ENCODE results near the gene MGRN1. TPM values are rescaled to one million over a fixed set of nuclear protein-coding genes. Genes with fewer than 3 reads are reported as not detected.

The MGRN1 gene
- total RNA-seq, 1 donor from 2014 or later: 31.6 TPM

- no peak for DNase-seq
- no peak for ATAC-seq
- intact Hi-C loops (cut with micrococcal nuclease): no loop called here
Measured at GRCh38 chr16:4602331-4602730, 22.3 kb upstream of the MGRN1 start.

DNA sequence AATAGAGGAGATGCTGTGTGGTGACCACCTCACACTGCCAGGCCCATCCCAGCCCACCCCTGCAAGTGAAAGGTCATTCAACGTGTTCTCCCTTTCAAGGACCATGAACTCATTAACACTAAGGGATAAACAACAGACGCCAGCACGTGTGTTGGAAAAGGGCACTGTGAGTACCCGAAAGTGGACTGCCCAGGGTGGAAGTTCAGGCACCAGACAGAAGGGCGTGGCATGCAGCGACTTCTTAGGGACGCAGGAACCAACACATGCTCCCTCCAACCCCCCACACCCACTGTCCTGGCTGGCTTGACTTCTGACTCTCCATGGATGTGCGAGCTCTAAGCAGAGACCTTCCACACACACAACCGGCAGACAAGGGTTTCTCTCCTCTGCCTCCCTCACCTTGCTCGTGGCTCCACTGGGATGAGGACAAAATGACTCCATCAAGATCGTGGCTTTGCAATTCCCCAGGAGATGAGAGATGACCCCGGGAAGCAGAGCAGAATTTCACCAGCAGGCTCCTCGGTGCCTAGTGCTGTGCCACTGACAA is 20.9 kb upstream of the MGRN1 start:
- ATAC-seq (no peak), DNase-seq (no peak)
- intact Hi-C loops (cut with micrococcal nuclease): no loop called here

DNA sequence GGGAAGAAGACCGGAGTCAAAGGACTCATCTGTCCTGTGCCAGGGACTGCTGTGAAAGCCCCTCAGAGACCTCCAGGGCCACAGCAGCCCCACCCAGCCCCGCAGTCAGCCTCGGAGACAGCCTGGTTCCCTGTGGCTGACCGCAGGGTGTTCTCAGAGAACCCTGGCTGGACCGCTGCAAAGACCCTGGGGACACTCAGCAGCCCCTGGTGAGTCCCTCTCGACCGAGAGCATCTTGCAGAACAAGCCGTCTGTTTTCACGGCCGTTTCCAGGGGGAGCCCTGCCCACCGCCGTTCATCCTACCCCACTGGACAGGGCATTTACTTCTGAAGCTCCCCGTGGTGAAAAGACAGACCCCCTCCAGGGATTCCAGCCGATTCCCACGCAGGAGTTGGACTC is 20.2 kb upstream of the MGRN1 start:
- ATAC-seq (no peak), DNase-seq (no peak)
- intact Hi-C loops (cut with micrococcal nuclease): no loop called here

DNA sequence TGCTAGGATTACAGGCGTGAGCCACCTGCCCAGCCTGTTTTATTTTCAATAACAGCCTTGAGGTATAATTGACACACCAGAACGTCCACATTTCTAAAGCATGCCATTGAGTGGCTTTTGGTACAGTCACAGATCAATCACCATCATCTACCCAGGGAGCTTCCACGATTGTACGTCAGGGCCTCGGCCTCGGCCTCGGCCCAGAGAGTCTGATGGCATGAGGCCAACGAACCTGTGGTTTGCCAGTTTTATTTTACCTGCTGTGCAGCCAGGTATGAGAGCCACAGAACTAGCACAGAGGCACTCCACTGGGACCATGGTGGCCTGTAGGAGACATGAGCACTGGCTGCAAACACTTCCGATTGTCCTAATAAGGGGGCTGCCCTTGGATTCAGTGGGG is 18.3 kb upstream of the MGRN1 start:
- intact Hi-C loops (cut with micrococcal nuclease): no loop called here

DNA sequence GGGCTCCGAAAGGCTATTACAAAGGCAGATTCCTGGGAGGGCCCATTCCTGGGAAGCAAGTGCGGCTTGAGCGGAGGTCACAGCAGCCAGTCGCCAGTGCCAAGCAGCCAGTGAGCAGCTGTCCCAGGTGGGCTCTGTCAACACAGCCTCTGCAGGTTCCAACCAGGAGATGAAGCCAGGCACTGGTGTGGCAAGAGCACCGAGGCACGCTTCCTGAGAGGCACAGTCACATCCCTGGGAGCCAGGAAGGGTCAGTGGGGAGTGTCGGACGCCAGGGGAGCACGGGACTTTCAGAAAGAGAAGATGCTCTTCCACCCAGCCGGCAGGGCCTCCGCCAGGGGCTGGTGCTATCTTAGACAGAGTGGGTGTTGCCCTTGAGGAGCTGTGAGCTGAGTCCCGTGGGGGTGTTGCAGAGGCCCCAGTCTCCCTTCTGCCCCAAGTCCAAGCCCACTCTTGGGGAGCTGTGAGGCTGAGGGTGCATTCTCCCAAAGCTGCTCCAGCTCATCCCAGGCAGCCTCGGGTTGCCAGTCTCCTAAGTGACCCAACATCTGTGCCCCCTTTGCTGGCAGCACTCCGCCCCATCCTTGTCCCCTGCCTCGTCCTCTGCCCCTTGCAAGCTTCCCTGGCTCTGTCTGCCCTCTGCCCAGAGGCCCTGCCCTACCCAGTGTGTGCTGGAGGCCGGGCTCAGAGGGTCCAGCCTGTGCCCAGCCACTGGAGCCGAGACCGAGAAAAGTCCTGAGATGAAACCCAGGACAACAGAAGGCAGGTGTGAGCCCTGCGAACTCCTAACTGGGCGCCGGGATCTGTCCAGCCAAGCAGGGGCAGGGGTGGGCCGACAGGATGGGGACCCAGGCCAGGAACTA is 16.6 kb upstream of the MGRN1 start:
- no peak for DNase-seq
- no peak for ATAC-seq
- intact Hi-C loops (cut with micrococcal nuclease): no loop called here

More for the DNA sequence above, 18.3 kb upstream of the MGRN1 start:
- no peak for DNase-seq
- no peak for ATAC-seq

DNA sequence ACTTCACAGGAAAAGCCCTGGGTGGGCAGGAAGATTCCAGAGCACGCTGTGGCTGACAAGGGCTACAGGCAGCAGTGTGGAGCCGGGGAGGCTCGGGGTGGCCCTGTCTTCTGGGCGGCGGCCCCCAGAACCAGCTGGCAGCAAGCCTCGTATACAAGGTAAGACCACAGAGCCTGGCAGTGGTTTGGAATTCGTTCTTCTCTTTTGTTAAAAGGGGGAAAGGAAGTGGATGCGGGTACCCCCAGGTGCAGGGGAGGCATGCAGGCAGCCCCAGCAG is 16.0 kb upstream of the MGRN1 start:
- DNase-seq (no peak), ATAC-seq (no peak)
- intact Hi-C loops (cut with micrococcal nuclease): no loop called here

GRCh38 chr16:4609200-4610010 is 15.2 kb upstream of the MGRN1 start:
- no peak for ATAC-seq
- intact Hi-C loops (cut with micrococcal nuclease): no loop called here
- DNase-seq: no peak

GRCh38 chr16:4610011-4611005 is 14.3 kb upstream of the MGRN1 start:
- DNase-seq (no peak), ATAC-seq (no peak)
- intact Hi-C loops (cut with micrococcal nuclease): no loop called here

DNA sequence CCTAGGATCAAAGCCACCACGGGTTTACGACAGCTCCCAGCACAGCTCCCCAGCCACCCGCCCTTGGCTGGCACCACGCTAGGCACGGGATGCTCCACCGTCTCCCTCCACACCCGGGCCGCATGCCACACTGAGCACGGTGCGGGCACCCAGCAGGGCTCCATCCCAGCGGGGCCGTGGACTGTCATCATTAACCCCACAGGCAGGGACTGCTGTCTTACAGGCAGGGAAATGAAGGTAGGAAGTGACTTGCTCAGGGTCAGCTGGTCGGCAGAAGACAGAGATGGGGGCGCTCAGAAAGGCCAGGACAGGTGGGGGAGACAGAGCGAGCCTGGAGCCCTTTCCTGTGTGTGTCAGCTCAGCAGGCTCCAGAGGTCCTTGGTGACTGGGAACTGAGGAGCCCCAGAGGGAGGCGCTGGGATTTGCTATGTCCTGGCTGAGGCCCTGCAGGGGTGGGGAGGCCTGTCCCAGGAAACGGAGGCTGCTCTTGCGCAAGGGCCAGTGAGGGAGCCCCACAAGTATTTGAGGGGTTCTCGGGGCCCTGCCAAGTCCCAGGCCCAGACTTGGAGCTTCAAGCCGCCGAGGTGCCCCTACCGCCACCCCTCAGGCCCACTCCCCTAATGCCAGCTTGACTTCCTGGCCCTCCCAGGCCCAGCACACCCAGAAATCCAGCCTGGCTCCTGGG is 13.1 kb upstream of the MGRN1 start:
- ATAC-seq (no peak), DNase-seq (no peak)
- intact Hi-C loops (cut with micrococcal nuclease): no loop called here

DNA sequence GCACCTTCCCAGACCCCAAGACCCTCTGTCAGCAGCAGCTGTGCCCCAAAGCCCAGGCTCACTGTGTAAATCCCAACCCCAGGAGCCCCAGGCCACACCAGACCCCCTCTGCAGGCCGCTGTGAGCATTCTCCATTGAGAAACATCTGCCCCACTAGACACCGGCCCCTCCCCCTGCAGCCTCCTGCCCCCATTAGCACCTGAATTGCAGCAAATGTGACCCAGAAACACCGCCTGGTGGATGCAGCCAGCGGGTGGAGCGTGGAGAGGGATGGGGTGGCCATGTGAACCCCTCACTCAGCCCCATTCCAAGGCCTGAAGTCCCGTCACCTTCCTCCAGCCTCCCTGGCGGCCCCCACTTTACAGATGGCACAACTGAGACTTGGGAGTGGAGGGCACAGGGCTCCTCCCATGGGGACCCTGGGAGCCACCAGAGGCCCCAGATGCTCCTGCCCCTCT is 12.1 kb upstream of the MGRN1 start:
- DNase-seq (no peak), ATAC-seq (no peak)
- intact Hi-C loops (cut with micrococcal nuclease): no loop called here

DNA sequence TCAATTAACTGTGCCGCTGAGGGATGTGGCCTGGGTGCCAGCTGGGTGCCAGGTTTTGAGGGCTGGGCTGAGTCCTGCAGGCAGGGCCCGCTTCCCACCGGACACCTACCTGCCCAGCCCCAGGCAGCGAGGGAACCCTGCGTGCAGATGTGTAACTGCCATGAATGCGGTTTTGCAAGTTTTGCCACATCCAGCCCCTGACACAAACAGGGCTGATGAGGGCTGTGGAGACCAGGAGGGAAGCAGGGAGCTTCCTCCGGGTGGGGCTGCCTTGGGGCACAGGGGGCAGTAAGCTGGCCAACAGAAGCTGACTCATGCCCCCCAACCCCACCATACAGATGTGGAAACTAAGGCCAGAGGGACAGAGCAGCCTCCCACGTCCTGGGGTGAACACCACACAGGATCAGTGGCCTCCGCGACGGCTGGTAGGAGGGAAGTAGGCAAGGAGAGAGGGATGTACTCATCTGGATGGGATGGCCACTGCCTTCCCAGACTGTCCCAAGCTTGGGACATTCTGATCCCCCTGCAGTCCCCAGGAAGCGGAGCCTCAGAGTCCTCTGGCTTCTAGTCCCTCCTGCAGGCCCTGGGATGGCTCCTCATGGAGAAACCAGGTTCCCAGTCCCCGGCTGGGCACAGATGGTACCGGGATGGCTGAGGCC is 11.5 kb upstream of the MGRN1 start:
- intact Hi-C loops (cut with micrococcal nuclease): no loop called here
- ATAC-seq (no peak), DNase-seq (no peak)

DNA sequence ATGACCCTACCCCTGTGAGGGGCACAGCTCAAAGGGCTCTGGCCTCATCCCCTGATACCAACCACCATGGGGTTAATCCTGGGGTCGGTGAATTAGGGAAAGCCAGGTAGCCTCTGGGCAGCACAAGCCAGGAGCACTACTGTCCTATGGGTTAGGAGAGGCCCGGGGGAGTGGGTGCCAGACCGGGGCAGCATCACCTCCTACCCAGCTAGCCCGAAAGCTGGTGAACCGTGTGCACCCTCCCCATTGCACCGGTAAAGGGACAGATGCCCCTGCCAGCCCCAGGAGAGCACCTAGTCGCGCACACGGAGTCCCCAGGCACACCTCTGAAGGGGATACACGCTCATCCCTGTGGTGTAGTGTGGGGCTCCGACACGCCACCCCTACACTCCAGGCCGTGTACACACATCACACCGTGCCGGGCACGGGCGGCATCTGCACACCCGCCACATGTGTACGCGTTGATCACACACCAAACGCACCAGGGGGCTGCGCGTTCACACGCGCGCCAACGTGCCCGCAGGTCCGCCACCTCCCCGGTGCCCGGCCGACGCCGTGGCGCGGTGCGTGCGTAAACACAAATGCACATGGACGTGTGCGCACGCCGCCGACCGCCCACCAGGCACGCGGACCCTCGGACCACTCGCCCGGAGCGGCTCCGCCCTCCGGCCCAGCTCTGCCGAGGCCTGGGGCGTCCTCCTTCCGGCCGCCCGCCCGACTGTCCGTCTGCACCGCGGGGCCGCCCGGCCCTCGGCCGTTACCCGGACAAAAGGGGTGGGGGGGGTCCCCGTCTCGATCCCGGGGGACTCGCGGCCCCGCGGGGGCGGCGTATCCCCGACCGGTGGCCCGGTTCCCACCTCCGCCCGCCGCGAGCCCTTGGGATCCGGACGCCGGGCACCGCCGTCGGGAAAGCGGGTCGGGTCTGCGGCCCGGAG is 10.7 kb upstream of the MGRN1 start:
- peak; percentile 65 for DNase-seq
- intact Hi-C loops (cut with micrococcal nuclease): no loop called here

DNA sequence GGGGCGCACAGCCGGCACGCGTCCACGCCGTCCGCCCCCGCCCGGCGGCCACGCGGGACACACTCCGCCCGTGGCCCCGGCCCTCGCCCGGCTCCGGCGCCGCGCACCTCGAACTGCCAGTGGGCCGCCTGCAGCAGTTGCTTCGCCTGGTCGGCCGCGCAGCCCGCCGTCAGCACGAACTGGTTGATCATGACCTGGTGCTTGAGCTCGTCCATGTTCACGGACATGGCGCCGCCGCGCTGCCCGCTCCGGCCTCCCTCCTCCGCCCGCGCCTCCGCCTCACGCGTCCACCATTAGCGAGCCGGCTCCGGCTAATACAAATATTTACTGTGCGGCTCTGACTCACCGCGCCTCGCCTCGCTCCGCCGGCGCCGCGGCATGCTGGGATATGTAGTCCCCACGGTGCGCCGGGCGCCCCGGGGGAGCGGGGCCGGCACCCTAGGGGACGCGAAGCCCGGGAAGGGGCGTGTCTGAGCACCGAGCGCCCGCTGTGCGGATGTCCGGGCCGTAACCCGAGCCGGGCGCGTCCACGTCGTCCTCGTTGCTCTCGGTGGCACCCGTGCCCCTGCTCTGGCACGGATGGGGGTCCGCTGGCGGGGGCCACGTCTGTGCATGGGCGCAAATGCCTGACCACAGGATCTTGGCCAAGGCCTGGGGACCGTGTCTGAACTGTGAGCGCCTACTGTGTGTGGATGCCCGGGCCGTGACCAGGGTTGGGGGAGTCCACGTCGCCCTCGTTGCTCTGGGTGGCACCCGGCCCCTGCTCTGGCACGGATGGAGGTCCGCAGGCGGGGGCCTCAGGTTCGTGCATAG is 9.8 kb upstream of the MGRN1 start, which contains the start of gene UBALD1:
Gene UBALD1 (minus strand): TSS at position 318 of the 813 bp plus-strand sequence. CDS start 91 bp downstream, at position 227.
- DNase-seq: peak; percentile 93
- peak; percentile 71 for ATAC-seq
- intact Hi-C loops (cut with micrococcal nuclease): no loop called here

More for the DNA sequence above, 10.7 kb upstream of the MGRN1 start:
- ATAC-seq: no peak

- ATAC-seq (no peak), DNase-seq (peak; percentile 56)
- intact Hi-C loops (cut with micrococcal nuclease): no loop called here
Measured at GRCh38 chr16:4615384-4616046, 9.1 kb upstream of the MGRN1 start.

DNA sequence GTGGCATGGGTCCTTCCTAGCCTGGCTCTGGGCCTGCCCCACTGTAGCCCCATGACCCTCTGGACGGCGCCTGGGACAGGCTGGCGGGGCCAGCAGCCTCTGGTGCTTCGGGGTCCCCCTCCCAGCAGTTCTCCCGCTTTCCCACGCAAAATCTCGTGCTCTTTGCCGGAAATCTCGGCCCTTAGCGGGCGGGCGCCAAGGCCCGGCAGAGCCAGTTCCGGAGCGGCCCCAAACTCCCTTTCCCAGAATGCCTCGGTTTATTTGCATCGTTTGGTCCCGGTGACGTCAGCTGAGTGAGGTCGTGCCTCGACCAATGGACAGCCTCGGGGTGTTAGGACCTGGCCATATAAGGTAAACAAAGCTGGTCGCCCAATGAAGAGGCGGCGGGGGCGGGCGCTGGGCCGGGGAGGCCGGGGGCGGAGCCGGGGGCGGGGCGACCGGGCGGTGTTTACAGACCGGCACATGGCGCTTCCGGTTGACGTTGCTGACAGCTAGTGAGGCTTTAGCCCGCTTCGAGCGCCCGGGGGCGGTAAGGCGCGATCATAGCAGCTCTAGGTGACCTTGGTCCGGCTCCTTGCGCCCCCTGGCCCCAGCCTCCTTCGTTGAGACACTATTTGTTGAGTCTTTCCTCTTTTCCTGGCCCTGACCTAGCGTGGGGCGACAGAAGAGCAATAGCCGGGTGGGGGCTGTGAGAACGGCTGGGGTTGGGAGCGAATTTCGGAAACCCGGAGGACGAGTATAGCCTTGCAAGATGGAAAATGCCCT is 8.4 kb upstream of the MGRN1 start:
- peak; percentile 99 for DNase-seq
- intact Hi-C loops (cut with micrococcal nuclease): no loop called here
- peak; percentile 88 for ATAC-seq
